Activated T-cell treated with anti-CD3 and anti-CD28 coated beads, Interleukin-2, amount 50 U/mL, for 1 hour (primary cell): Measurements from ENCODE around the gene SLC35D1.
"Not testable (repeated sequence)": the region's sequence is repeated elsewhere in the genome, so short reads cannot be mapped to it uniquely, and the experiment has no call there.

ENCODE experiments used
- DNase-seq: peaks from one replicate; pipeline ENCODE4 v3.0.0-alpha.2; 2020

Gene SLC35D1

GRCh38 chr1:66982561-66983260, 71.2 kb downstream of the SLC35D1 start:
- no peak for DNase-seq

- DNase-seq: no peak
Measured at GRCh38 chr1:66981679-66982078, 72.3 kb downstream of the SLC35D1 start.

GRCh38 chr1:66980745-66981367, 73.1 kb downstream of the SLC35D1 start:
- DNase-seq: no peak

- not testable (repeated sequence) for DNase-seq
Measured at GRCh38 chr1:66979621-66980020, 74.3 kb downstream of the SLC35D1 start.

DNA sequence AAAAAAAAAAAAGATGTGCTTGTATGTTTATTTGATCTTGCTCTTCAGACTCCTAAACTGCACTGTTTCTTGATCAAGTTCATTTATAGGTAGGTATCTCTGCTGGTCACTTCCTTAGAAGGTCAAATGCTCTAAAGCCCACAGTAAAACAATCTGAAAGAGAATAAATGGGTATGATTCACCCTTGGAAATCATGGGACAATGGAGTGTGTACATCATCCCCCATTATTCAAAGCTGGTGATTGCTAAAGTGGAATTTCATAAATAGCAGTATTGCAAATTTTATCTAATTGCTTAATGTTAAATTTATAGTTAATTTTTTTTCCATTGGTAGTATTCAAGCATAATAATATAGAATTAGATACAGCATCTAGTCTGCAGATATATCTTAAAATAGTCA, 75.7 kb downstream of the SLC35D1 start:
- DNase-seq: no peak

GRCh38 chr1:66968574-66968973, 85.4 kb downstream of the SLC35D1 start:
- DNase-seq: no peak

GRCh38 chr1:66966188-66966873, 87.6 kb downstream of the SLC35D1 start:
- not testable (repeated sequence) for DNase-seq

GRCh38 chr1:66957938-66958337, 96.0 kb downstream of the SLC35D1 start:
- no peak for DNase-seq

GRCh38 chr1:66954208-66954607, 99.7 kb downstream of the SLC35D1 start:
- no peak for DNase-seq

DNA sequence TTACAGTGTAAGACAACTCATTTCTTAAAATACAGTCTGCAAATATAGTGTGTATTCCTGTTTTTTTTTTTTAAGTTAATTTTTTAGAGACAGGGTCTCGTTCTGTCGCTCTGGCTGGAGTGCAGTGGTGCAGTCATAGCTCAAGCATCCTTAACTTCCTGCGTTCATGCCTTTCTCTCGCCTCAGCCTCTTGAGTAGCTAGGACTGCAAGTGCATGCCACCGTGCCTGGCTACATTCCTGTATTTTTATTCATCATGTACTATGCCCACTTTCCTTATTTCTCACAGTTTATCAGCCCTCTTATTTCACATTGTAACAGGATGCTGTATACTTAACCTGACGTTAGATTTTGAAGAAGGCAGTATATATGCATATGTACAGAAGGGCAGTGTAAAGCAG, 102.4 kb downstream of the SLC35D1 start:
- DNase-seq: no peak
